HG03025 (cell line): ENCODE results near the gene F10.
"Not testable (repeated sequence)": the region's sequence is repeated elsewhere in the genome, so short reads cannot be mapped to it uniquely, and the experiment has no call there.

Source experiments
- ATAC-seq: cut with Tn5 transposase; IDR thresholded peaks from one replicate; pipeline ENCODE4 v1.9.1; 2021; ENCODE audit warnings: mild to moderate bottlenecking, moderate library complexity; ENCODE audit not compliant: unreplicated experiment, low FRiP score

Gene F10

DNA sequence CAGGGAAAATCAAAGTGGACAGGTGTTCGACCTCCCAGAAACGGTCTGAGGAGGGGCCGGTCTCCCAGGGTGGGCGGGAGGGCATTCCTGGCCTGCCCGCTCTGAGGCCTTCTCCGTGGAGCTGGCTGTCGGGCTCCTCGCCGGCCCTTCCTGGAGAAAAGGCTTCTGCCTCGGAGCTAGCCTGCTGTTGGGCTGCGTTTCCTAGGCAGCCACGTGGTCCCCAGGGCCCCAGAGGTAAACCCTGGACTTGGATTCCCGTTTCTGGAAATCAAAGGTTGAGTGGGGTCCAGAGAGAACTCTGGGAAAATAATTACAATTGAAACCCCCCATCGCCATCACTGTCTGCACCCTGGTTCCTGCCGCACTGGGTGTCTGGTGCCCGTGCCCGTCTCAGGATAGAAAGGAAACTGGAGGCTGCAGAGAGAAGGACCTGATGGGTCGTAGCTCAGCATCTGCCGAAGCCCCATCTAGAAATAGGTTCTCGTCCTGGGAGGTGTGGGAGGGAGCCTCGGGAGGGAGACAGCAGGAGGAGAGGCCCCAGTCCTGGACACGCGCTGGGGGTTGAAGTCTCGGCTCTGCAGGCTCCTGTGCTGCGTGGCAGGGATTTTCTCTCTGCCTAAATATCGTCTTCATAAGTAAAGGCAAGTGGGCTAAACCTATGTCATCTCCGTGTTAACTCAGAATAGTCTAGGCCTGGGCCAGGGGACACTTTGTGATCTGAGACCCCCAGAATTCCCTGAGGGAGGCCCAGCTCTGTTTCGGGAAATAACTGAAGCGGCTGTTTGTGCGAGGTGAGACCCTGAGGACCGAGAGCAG, 28.2 kb downstream of the F10 start:
- no peak for ATAC-seq

DNA sequence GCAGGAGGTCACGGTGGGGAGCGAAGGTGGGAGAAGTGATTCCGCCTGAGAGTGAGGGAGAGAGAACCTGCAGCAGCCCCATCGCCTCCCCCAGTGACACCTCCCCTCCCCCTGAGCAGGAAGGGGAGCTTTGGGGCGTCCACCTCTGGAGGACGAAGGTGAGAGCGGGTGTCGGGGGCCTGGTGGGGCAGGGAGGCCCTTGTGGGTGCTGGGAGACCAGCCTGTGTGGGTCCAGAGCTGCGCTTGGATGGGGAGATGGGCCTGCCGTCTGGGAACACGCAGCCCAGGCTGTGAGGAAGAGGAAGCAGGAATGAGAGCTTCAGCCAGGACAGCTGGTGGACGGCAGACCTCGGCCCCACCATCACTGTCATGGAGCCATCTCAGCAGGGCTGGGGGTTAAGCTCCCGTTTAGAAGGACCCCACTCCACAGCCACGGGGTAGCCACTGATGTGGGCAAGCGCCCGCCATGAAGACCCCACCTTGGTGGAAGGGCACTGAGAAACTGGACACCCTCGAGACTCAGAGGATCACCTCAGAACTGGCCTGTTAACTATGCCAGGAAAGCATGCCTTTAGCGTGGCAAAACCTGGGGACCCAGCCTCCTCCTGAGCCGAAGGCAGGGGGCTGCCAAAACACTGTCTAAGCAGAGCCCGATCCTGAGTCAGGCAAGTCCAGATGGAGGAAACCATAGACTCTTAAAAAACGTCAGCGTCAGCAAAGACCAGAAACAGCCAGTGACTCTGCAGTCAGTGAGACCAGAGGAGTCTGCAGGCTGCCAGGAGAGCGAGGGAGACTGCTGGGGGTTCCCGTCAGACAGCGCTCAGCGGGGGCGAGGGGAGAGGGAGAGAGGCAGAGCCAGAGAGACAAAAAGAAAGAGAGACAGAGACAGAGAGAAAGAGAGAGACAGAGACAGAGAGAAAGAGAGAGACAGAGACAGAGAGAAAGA, 29.4 kb downstream of the F10 start:
- ATAC-seq, result no peak

DNA sequence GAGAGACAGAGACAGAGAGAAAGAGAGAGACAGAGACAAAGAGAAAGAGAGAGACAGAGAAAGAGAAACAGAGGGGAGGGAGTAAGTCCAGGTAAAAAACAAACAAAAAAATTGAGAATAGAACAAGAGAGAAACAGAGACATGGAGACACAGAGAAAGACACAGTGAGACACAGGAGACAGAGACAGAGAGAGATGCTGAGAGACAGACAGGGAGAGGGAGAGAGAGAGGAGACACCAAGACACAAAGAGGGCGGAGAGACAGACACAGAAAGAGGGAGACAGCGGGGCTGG, 30.0 kb downstream of the F10 start:
- no peak for ATAC-seq

DNA sequence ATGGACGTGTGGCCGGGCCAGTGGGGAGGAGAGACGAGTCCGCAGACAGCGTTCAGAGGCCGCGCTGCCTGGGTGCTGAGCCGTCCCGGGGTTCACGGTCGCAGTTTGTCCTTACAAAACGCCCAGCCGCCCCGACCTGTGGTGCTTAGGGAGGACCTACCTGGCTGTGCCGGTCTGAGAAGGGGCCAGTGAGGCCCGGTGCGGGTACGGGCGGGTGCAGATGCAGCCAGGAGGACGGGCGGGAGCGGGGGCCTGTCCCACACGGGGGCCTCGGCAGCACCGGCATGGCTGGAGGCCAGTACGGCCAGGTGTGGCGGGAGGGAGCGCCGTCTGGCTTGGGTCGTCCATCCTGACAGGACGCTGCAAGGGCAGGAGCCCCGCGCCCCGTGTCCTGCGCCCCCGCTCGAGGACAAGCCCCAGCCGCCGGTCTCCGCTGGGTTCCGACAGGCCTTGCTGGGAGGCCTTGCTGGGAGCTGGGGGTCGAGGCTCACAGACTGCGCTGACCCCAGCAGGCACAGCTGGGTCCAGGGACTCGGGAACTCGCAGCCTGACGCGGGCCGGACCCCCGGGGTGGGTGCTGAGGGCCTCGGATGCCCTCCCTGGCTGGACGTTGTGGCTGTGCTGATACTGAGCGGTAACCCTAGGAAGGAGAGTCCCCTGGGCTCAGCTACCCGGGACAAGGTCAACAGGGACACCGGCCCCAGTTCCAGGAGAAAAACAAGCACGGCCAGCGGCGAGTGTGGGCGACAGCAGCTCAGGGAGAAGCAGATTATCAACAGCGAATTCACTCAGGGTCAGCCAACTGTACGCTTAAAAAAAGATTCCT, 30.6 kb downstream of the F10 start:
- no peak for ATAC-seq

DNA sequence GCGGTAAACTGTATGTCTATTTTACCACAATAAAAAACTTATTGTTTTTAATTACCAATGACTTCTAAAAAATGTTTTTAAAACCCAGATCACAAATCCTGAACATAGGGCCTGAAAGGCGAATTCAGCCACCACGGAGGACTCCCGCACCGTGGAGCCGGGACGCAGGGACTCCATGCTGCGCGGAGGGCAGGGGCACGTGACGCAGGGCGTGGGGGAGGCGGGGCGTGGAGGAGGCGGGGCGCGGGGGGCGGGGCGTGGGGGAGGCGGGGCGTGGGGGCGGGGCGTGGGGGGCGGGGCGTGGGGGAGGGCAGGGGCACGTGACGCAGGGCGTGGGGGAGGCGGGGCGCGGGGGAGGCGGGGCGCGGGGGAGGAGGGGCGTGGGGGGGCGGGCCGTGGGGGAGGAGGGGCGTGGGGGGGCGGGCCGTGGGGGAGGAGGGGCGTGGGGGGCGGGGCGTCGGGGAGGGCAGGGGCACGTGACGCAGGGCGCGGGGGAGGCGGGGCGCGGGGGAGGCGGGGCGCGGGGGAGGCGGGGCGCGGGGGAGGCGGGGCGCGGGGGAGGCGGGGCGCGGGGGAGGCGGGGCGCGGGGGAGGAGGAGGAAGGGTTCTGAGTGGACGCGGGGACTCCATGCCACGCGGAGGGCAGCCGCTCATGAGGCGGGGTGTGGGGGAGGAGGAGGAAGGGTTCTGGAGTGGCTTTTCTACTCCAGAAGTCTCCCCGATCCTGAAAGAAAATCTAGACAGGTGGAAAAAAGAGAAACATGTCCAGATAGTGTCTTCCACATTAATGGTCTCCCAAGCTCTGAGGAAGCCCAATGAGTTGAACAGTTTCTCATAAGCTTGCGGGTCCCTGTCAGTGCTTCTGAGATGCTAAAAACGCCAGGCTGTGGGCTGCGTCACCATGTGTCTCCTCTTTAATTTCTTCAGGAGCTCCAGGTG, 31.5 kb downstream of the F10 start:
- no peak for ATAC-seq

DNA sequence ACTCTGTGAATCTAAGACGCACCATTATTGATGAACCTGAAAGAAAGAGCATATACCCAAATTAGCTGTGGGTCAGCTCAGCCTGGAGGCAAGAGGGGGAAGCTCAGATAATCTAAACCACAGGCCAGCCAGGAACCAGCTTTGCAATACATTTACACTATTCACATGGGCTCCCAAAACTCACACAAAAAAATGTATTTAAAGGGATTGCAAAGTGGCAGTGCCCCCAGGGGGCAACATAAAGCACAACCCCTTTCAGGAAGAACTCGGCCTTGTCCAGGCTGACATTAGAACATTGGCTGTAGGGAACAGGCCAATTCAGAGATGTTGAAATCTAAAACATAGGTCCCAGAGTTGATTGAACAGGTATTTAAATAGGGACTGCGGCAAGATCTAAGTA, 32.6 kb downstream of the F10 start:
- ATAC-seq, result no peak

DNA sequence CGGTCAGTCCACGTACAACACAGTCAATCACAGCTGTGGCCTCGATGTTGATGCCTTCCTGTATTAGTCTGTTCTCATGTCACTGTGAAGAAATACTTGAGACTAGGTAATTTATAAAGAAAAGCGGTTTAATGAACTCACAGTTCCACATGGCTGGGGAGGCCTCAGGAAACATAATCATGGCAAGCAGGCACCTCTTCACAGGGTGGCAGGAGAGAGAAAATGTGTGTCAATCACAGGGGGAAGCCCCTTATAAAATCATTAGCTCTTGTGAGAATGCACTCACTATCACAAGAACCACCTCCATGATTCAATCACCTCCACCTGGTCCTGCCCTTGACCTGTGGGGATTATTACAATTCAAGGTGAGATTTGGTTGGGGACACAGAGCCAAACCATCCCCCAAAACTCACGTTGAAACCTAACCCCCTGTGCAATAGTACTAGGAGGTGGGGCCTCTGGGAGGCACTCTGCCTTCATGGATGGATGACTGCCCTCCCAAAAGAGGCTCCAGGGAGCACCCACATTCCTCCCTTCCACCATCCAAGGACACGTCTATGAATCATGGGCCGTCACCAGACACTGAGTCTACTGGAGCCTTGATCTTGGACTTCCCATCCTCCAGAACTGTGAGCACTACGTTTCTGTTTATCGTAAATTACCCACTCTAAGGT, 33.5 kb downstream of the F10 start:
- no peak for ATAC-seq

DNA sequence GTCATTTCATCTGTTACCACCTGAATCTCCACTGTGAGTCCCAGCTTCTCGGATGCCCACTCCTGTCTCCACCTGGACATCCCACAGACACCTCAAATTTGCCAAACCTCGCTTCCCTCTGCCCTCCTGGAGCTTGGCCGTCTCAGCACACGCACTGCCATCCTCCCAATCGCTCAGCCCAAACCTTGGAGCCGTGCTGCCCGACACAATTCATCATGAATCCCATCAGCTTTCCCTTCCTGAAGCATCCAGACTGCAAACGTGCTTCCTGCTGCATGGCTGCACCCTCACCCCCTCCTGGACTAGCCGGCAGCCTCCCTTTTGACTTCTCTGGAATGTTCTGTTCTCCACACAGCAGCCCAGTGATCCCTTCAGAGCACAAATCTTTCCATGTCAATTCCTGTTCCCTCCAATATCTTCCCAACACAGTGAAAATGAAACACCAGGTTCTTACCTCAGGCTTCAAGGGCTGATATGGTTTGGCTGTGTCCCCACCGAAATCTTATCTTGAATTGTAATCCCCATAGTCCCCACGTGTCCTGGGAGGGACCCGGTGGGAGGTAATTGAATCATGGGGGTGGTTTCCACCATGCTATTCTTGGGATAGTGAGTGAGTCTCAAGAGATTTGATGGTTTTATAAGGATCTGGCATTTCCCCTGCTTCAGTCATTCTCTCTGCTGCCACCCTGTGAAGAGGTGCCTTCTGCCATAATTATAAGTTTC, 34.8 kb downstream of the F10 start:
- no peak for ATAC-seq

DNA sequence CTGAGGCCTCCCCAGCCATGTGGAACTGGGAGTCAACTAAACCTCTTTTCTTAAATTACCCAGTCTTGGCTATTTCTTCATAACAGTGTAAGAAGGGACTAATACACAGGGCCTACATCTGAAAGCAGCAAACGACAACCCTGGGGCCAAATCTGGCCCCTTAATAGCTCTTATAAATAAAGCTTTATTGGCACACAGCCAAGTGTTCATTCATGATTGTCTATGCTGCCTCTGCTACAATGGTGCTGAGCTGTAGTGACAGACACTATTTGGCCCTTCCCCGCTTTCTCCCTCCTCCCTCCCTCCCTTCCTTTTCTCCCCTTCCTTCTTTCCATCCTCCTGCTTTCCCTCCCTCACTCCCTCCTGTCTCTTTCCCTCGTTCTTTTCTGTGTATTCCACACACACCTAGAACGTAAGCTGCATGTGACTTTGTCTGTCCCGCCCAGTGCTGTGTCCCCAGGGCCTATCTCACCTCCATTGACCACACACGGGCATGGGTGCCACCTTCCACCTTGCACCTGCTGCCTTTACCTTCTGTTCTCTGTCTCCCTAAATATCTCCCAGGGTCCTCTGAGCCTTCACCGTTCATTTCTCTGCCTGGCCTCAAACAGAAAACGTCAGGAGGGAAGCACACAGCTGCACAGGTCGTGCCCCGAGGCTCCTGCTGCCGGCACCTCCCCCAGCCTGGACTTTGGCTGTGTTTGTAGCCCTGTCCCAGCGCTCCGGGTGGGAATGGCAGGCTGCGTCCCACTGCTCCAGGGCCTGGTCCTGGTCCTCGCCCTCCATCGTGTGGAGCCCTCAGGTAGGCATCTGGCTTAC, 35.5 kb downstream of the F10 start, which contains the start of gene PROZ:
PROZ (plus strand) TSS at position 720 of the 819 bp plus-strand sequence; CDS start at position 733, 13 bp downstream.
- no peak for ATAC-seq

DNA sequence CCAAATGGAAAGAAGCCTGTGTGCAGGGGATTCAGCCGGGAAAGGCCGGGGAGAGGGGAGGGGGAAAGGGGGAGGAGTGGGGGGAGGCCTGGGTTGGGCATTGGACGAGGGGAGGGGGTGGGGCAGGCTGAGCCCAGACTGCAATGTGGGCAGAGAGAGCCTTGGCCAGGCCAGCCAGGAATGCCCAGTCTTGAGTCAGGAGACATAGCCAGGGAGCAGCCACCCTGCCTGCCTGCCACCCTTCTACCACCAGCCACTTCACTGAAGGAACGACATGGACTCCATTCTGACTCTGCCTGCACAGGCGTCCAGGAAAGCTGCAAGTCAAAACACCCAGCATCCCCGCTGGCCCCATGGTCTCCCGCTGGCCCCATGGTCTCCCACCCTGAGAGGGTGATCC, 36.3 kb downstream of the F10 start:
- ATAC-seq, result no peak

DNA sequence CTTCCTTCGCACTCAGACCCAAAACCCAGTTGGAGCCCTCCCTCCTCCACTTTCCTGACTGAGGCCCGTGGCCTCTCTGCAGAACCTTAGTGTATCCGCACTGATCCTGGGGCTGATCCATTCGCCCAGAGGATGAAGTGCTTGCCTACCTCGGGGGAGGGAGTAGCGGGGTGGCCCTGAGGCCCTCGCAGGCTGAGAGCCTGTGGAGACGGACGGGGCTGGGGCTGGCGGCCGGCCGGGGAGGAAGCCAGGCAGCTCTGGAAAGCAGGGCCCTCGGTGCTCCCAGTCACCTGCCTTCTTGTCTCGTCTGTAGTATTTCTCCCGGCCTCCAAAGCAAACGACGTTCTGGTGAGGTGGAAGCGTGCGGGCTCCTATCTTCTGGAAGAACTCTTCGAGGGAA, 37.1 kb downstream of the F10 start:
- no peak for ATAC-seq

DNA sequence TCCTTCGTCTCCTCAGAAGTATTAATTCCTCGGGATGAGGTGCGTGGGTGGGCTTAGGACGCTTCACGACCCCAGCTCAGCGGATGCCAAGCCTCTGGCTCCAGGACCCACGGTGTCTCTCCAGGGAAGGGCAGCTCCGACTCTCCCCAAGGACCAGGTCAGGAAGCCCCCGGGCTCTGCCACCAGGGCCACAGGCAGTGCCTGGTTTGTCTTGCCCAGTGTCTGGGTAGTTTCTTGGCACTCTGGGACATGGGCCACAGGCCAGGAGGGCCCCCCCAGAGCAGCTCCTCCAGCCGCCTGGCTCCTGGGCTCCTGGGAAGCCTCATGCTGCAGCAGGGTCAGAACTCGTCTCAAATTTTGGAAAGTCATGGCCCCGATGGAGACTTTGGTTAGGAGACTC, 38.4 kb downstream of the F10 start:
- ATAC-seq, result no peak

DNA sequence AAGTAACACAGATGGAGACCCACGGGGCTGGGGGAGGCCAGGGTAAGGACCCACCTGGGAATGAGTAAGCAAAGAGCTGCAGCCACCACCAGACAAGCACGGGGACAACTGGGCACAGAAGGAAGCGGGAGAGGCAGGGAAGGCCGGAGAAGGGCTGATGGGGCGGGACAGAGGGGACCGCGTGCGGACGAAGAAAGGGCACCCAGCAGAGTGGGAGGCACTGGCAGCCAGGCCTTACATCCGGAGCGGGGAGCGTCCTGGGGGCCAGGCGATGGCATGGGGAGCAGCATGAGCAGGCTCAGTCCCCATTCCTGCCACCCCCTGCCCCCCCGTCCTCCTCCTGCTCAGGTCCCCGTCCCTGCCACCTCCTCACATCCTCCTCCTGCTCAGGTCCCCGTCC, 38.8 kb downstream of the F10 start:
- ATAC-seq, result no peak

DNA sequence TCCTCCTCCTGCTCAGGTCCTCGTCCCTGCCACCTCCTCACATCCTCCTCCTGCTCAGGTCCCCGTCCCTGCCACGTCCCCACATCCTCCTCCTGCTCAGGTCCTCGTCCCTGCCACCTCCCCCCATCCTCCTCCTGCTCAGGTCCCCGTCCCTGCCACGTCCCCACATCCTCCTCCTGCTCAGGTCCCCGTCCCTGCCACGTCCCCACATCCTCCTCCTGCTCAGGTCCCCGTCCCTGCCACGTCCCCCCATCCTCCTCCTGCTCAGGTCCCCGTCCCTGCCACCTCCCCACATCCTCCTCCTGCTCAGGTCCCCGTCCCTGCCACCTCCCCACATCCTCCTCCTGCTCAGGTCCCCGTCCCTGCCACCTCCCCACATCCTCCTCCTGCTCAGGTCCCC, 39.4 kb downstream of the F10 start:
- ATAC-seq, result not testable (repeated sequence)

DNA sequence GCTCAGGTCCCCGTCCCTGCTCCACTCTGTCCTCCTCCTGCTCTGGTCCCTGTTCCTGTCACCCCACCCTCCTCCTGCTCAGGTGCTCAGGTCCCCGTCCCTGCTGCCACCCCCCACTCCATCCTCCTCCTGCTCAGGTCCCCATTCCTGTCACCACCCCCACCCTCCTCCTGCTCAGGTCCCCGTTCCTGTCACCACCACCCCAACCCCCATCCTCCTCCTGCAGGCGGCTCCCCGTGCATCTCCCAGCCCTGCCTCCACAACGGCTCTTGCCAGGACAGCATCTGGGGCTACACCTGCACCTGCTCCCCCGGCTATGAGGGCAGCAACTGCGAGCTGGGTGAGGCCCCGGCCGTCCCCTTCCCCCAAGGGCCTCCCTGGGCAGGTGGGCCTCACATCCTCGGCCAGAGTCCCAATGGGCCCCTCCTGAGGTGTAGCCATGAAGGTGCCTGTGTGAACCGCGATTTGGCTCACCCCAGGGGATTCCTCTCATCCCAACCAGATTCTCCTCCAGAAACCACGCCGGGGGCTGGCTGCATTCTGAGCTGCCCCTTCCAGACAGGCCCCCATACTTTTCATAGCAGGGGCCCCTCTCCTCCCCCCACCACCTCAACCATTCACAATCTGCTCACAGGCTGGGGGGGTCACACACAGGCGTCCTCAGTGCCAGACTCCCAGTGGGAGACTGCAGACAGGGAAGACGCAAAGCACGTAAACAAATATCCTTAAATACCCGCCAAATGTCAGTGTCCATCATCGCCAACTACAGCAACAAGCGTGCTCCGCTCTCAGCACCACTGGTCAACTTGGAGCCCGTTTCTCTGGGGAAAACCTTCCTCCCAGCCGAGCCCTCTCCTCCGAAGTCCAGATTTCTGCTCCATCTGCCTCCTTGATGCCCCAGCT, 40.4 kb downstream of the F10 start:
- ATAC-seq, result no peak

DNA sequence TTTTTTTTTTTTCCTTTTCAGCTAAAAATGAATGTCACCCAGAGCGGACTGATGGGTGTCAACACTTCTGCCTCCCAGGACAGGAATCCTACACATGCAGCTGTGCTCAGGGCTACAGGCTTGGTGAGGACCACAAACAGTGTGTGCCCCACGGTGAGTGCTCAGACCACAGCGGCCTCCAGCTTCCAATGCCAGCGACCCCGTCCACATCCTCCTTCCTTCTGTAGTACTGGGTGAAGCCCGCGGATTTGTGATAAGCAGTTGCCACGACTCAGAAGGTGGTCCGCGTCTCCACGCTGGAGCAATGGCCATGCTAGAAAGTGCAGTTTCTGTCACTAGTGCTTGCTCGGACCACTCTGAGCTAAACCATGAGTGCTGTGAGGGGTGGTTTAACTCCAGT, 41.9 kb downstream of the F10 start:
- ATAC-seq, result no peak

DNA sequence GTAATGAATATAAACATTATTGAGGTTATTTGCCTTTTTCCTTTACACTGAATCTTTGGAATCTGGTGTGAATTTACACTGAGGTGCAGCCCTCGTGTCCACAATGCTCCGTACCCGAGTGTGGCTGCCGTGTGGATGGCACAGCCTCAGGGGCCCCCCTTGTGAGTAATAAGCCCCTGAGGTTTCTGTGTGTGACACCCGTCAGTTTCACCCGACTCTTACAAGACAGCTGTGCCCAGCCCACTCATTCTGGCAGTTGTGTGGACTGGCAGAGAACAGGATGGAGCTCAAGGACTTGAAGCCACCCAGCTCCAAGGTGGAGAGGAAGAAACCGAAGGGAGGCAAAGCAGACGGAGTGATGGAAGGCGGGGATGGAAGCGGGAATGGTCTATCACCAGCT, 43.7 kb downstream of the F10 start:
- no peak for ATAC-seq
